ENCODE results near the gene RBMS1. TPM values are rescaled to one million over a fixed set of nuclear protein-coding genes. Genes with fewer than 3 reads are reported as not detected.

Gene RBMS1
- total and polyA plus RNA-seq, 2 of the 13 experiments (the other 11 are each of a cell fraction or from before 2014, with no cell fraction given), result 55.5 to 110 TPM

GRCh38 chr2:160224060-160224459 is 269.5 kb downstream of the RBMS1 start (continued):
- TF ChIP-seq PATZ1 (CRISPR knock-in tag; IDR thresholded peaks at IDR 0.05) (no peak), ZNF296 (CRISPR knock-in tag; conservative IDR thresholded peaks at IDR 0.05) (no peak), HOMEZ (CRISPR knock-in tag; IDR thresholded peaks at IDR 0.05; ENCODE audit: low read depth) (0 out of 2 replicates have a peak, but pooled peaks have one; percentile 21), ZNF775 (CRISPR knock-in tag; IDR thresholded peaks at IDR 0.05; ENCODE audit: borderline replicate concordance) (no peak), ZKSCAN5 (CRISPR knock-in tag; IDR thresholded peaks at IDR 0.05) (no peak), CREB1 (IDR thresholded peaks at IDR 0.05) (peak; percentile 86), CREB1 (CRISPR knock-in tag; IDR thresholded peaks at IDR 0.05) (no peak; the same call in 1 of the 2 replicates), KLF15 (CRISPR knock-in tag; IDR thresholded peaks at IDR 0.05; ENCODE audit: borderline replicate concordance) (no peak), ZNF251 (CRISPR knock-in tag; IDR thresholded peaks at IDR 0.05) (no peak), ATF3 (CRISPR knock-in tag; IDR thresholded peaks at IDR 0.05) (peak; percentile 54; the same call in 1 of the 2 replicates), ATF4 (CRISPR knock-in tag; IDR thresholded peaks at IDR 0.05) (peak in 1 of 2 experiments; percentile 52; a peak in 2 of 4 replicates), SNRNP70 (IDR thresholded peaks at IDR 0.05; ENCODE audit: low read depth, low read length) (no peak)

Data from HepG2 (cell line).